Liver (tissue), 3 donors: ENCODE data around the gene SEMA7A.

Source experiments
- CTCF ChIP-seq: fragments of 150-350 bp; IDR thresholded peaks from 2 replicates; pipeline ENCODE4 v1.5.1; 2017; ENCODE audit warnings: improper control_type of control experiment, low read depth, low read length; ENCODE audit not compliant: missing input control
- HNF4G ChIP-seq: IDR thresholded peaks from 2 replicates; pipeline ENCODE4 v1.6.1; 2016; ENCODE audit warnings: antibody characterized with exemption
- JUND ChIP-seq, 2 donors: IDR thresholded peaks; 2 replicates each; pipeline ENCODE4 v1.6.1; 2016; ENCODE audit warnings: antibody characterized with exemption in 2 of 2
- MAX ChIP-seq: IDR thresholded peaks from 2 replicates; pipeline ENCODE4 v1.6.1; 2016; ENCODE audit warnings: antibody characterized with exemption
- RAD21 ChIP-seq, 2 donors: IDR thresholded peaks; 2 replicates each; pipeline ENCODE4 v1.6.1; 2016; ENCODE audit warnings: antibody characterized with exemption in 2 of 2, mild to moderate bottlenecking in 2 of 2
- REST ChIP-seq: IDR thresholded peaks from 2 replicates; pipeline ENCODE4 v1.6.1; 2016; ENCODE audit warnings: antibody characterized with exemption, mild to moderate bottlenecking
- SP1 ChIP-seq: IDR thresholded peaks from 2 replicates; pipeline ENCODE4 v1.6.1; 2018; ENCODE audit warnings: antibody characterized with exemption, mild to moderate bottlenecking
- TAF1 ChIP-seq: conservative IDR thresholded peaks from 2 replicates; pipeline ENCODE4 v1.6.1; 2016; ENCODE audit warnings: antibody characterized with exemption, mild to moderate bottlenecking
- YY1 ChIP-seq: IDR thresholded peaks from 2 replicates; pipeline ENCODE4 v1.6.1; 2016; ENCODE audit warnings: antibody characterized with exemption, mild to moderate bottlenecking
- donor health status: healthy.
- donor health status: healthy.

GRCh38 chr15:74453925-74454763 lies 20.4 kb upstream of the SEMA7A start:
- TF ChIP-seq CTCF (no peak), MAX (no peak), SP1 (no peak), RAD21 (IDR thresholded peaks at IDR 0.05) (no peak), TAF1 (no peak), REST (no peak), HNF4G (no peak), YY1 (no peak), JUND (IDR thresholded peaks at IDR 0.05) (no peak)
